GM23338 (cell line): ENCODE measurements around the gene CCDC106. TPM values are rescaled to one million over a fixed set of nuclear protein-coding genes. Genes with fewer than 3 reads are reported as not detected.

Experiments used
- ATAC-seq: fragments of 200-7000 bp; cut with Tn5 transposase; 3 replicates; pipeline ENCODE4 v1.9.1; 2020
- DNase-seq: peaks from one replicate; pipeline ENCODE4 v3.0.0-alpha.2; 2015; ENCODE audit warnings: low spot score
- H2AFZ ChIP-seq: fragments of 200-600 bp; sonication (generic); 2 replicates; pipeline ENCODE4 v1.8.0; 2016; ENCODE audit warnings: antibody characterized with exemption, mild to moderate bottlenecking, moderate library complexity
- H3F3A ChIP-seq: fragments of 200-600 bp; sonication (generic); replicated peaks from 2 replicates; pipeline ENCODE4 v1.8.0; 2017; ENCODE audit warnings: antibody characterized with exemption, mixed run types, low read depth
- H3K27ac ChIP-seq: fragments of 200-600 bp; sonication (generic); 2 replicates; pipeline ENCODE4 v1.6.1; 2016; ENCODE audit warnings: low read depth
- H3K27me3 ChIP-seq: fragments of 200-600 bp; sonication (generic); 2 replicates; pipeline ENCODE4 v1.8.0; 2016; ENCODE audit warnings: mild to moderate bottlenecking, mixed run types, moderate library complexity; ENCODE audit not compliant: insufficient read depth
- H3K36me3 ChIP-seq: fragments of 200-600 bp; sonication (generic); 2 replicates; pipeline ENCODE4 v1.8.0; 2016; ENCODE audit warnings: mild to moderate bottlenecking; ENCODE audit not compliant: insufficient read depth
- H3K4me1 ChIP-seq: fragments of 200-600 bp; sonication (generic); 2 replicates; pipeline ENCODE4 v1.8.0; 2016; ENCODE audit warnings: mild to moderate bottlenecking, moderate library complexity; ENCODE audit not compliant: insufficient read depth
- H3K4me2 ChIP-seq: fragments of 200-600 bp; sonication (generic); 2 replicates; pipeline ENCODE4 v1.7.1; 2017; ENCODE audit warnings: mixed run types
- H3K4me3 ChIP-seq: fragments of 200-600 bp; sonication (generic); 2 replicates; pipeline ENCODE4 v1.6.1; 2016; ENCODE audit warnings: mixed run types
- H3K79me2 ChIP-seq: fragments of 200-600 bp; sonication (generic); replicated peaks from 2 replicates; pipeline ENCODE4 v1.8.0; 2017; ENCODE audit warnings: mild to moderate bottlenecking; ENCODE audit not compliant: insufficient read depth
- H3K9me2 ChIP-seq: fragments of 200-600 bp; sonication (generic); 2 replicates; pipeline ENCODE4 v1.8.0; 2017; ENCODE audit not compliant: insufficient read depth
- H4K20me1 ChIP-seq: fragments of 200-600 bp; sonication (generic); replicated peaks from 2 replicates; pipeline ENCODE4 v1.8.0; 2017; ENCODE audit warnings: mild to moderate bottlenecking; ENCODE audit not compliant: insufficient read depth
- H3K27ac Mint-ChIP-seq: 2 replicates; pipeline ENCODE4 v1.8.0; 2020; ENCODE audit warnings: inconsistent platforms, mild to moderate bottlenecking, moderate library complexity, mixed read lengths
- H3K27me3 Mint-ChIP-seq: 3 replicates; pipeline ENCODE4 v1.8.0; 2022; ENCODE audit warnings: low read depth, mild to moderate bottlenecking, moderate library complexity, mixed read lengths, inconsistent platforms; ENCODE audit not compliant: insufficient read depth, poor library complexity
- H3K36me3 Mint-ChIP-seq: 3 replicates; pipeline ENCODE4 v1.8.0; 2021; ENCODE audit warnings: low read depth, mild to moderate bottlenecking, inconsistent platforms, moderate library complexity, mixed read lengths
- H3K4me1 Mint-ChIP-seq: 3 replicates; pipeline ENCODE4 v1.8.0; 2020; ENCODE audit warnings: mild to moderate bottlenecking, inconsistent platforms, mixed read lengths
- H3K4me3 Mint-ChIP-seq: 3 replicates; pipeline ENCODE4 v1.8.0; 2021; ENCODE audit warnings: moderate library complexity, mild to moderate bottlenecking, inconsistent platforms, mixed read lengths
- H3K9me3 Mint-ChIP-seq: 3 replicates; pipeline ENCODE4 v1.8.0; 2020; ENCODE audit warnings: moderate library complexity, mild to moderate bottlenecking, inconsistent platforms, mixed read lengths
- CREB1 ChIP-seq: fragments of 250-450 bp; sonication (Bioruptor Pico); IDR thresholded peaks from 2 replicates; pipeline ENCODE4 v1.5.0; 2020; ENCODE audit warnings: low read depth, mild to moderate bottlenecking, moderate library complexity
- ETS1 ChIP-seq: IDR thresholded peaks from 2 replicates; pipeline ENCODE4 v1.6.1; 2016; ENCODE audit warnings: antibody characterized with exemption
- EZH2 ChIP-seq: fragments of 200-600 bp; sonication (generic); IDR thresholded peaks from one replicate; pipeline ENCODE4 v1.8.0; 2017; ENCODE audit warnings: antibody characterized with exemption, mild to moderate bottlenecking, low read depth; ENCODE audit not compliant: unreplicated experiment
- EZH2phosphoT487 ChIP-seq: fragments of 200-600 bp; sonication (generic); IDR thresholded peaks from one replicate; pipeline ENCODE4 v1.8.1; 2018; ENCODE audit warnings: antibody characterized with exemption; ENCODE audit not compliant: unreplicated experiment
- JUNB ChIP-seq: IDR thresholded peaks from one replicate; pipeline ENCODE4 v1.6.1; 2016; ENCODE audit warnings: antibody characterized with exemption; ENCODE audit not compliant: unreplicated experiment
- NANOG ChIP-seq: IDR thresholded peaks from 2 replicates; pipeline ENCODE4 v1.6.1; 2016; ENCODE audit warnings: antibody characterized with exemption, borderline replicate concordance
- POLR2AphosphoS5 ChIP-seq: IDR thresholded peaks from 2 replicates; pipeline ENCODE4 v1.6.1; 2016; ENCODE audit warnings: antibody characterized with exemption, low read depth
- REST ChIP-seq: IDR thresholded peaks from one replicate; pipeline ENCODE4 v1.6.1; 2018; ENCODE audit warnings: antibody characterized with exemption; ENCODE audit not compliant: unreplicated experiment
- STAT1 ChIP-seq: IDR thresholded peaks from one replicate; pipeline ENCODE4 v1.6.1; 2016; ENCODE audit warnings: antibody characterized with exemption; ENCODE audit not compliant: unreplicated experiment
- polyA plus RNA-seq: library from polyadenylated mRNA; unstranded; fragments of >200 nt; fragmentation: Nextera tagmentation; extraction: Ambion mirVana; gene quantifications from 2 replicates; pipeline ENCODE4 v1.2.1, GENCODE V29; 2016
- total RNA-seq: library from RNA; depleted of rRNA; stranded (reverse); fragments of >200 nt; shearing (Covaris generic); gene quantifications from 2 replicates; pipeline ENCODE4 v1.2.3, GENCODE V29; 2014

The CCDC106 gene
- total and polyA plus RNA-seq, 2 experiments from 2014 or later: 12.0 to 17.6 TPM

GRCh38 chr19:55686311-55687050 is 38.5 kb downstream of the CCDC106 start (continued):
- no peak for TF ChIP-seq CREB1 (CRISPR knock-in tag)
- no peak for TF ChIP-seq EZH2
- TF ChIP-seq STAT1: no peak
- TF ChIP-seq REST: no peak

GRCh38 chr19:55687281-55688201 is 39.5 kb downstream of the CCDC106 start:
- Mint-ChIP-seq H3K36me3 (peaks cover 25% of the 10 kb centered on the region), H3K4me3 (no peak overlapping the region), H3K4me1 (no peaks in the 10 kb centered on the region), H3K9me3 (no peaks in the 10 kb centered on the region), H3K27me3 (peaks cover 5% of the 10 kb centered on the region), H3K27ac (no peak overlapping the region)
- Histone ChIP-seq H3K79me2 (peaks cover 20% of the 10 kb centered on the region), H3K9me2 (no peaks in the 10 kb centered on the region), H4K20me1 (no peaks in the 10 kb centered on the region; the same call in 1 of the 2 replicates), H3K4me3 (no peak overlapping the region), H3K36me3 (0 out of 2 replicates have a peak, but pooled peaks cover 4% of the 10 kb centered on the region), H2AFZ (no peak overlapping the region), H3K27ac (no peak overlapping the region), H3K27me3 (no peaks in the 10 kb centered on the region), H3F3A (no peaks in the 10 kb centered on the region), H3K4me2 (no peak overlapping the region), H3K4me1 (no peaks in the 10 kb centered on the region)
- DNase-seq: no peak
- ATAC-seq: no peak
- no peak for TF ChIP-seq CREB1 (CRISPR knock-in tag)
- TF ChIP-seq JUNB: no peak
- no peak for TF ChIP-seq NANOG
- TF ChIP-seq EZH2phosphoT487: no peak
- TF ChIP-seq REST: no peak
- TF ChIP-seq ETS1: no peak
- TF ChIP-seq POLR2AphosphoS5: no peak
- no peak for TF ChIP-seq EZH2
